ENCODE data around the gene CYP39A1. TPM values are rescaled to one million over a fixed set of nuclear protein-coding genes. Genes with fewer than 3 reads are reported as not detected.

The CYP39A1 gene
- total and polyA plus RNA-seq, 2 experiments from 2014 or later = 5.2 to 9.2 TPM

- no peak overlapping the region for H3K4me3 ChIP-seq
- TF ChIP-seq EZH2phosphoT487 (IDR thresholded peaks at IDR 0.05; ENCODE audit: low read depth, severe bottlenecking, unreplicated experiment) = no peak
- no peak for DNase-seq (ENCODE audit: low spot score)
- no peaks in the 10 kb centered on the region for H3K9me2 ChIP-seq (replicated peaks; ENCODE audit: insufficient read depth)
- H2AFZ ChIP-seq = no peak overlapping the region
- H3K9me3 ChIP-seq (ENCODE audit: low read depth) = no peaks in the 10 kb centered on the region
- no peaks in the 10 kb centered on the region for H3K36me3 ChIP-seq (replicated peaks; ENCODE audit: insufficient read depth, low read depth)
- no peaks in the 10 kb centered on the region for H3K27me3 ChIP-seq
- H3K79me2 ChIP-seq = no peaks in the 10 kb centered on the region
- no peaks in the 10 kb centered on the region for H4K20me1 ChIP-seq (ENCODE audit: insufficient read depth, poor library complexity, severe bottlenecking)
- H3K27ac ChIP-seq = no peak overlapping the region
- no peaks in the 10 kb centered on the region for H3K4me1 ChIP-seq (ENCODE audit: insufficient read depth)
- 68% methylated on average over 3 of the region's 3 CpGs for WGBS (ENCODE audit: low lambda C conversion rate, missing lambda C conversion rate)
- no peak overlapping the region for H3K4me2 ChIP-seq
Observed at GRCh38 chr6:46610862-46611553, 41.6 kb downstream of the CYP39A1 start.

GRCh38 chr6:46606338-46606737 lies 46.3 kb downstream of the CYP39A1 start:
- no peak overlapping the region for H2AFZ ChIP-seq
- H3K79me2 ChIP-seq = no peaks in the 10 kb centered on the region
- H3K27me3 ChIP-seq = no peaks in the 10 kb centered on the region
- H3K4me2 ChIP-seq = no peak overlapping the region
- no peaks in the 10 kb centered on the region for H4K20me1 ChIP-seq (ENCODE audit: insufficient read depth, poor library complexity, severe bottlenecking)
- no peaks in the 10 kb centered on the region for H3K36me3 ChIP-seq (replicated peaks; ENCODE audit: insufficient read depth, low read depth)
- no peak overlapping the region for H3K4me3 ChIP-seq
- H3K4me1 ChIP-seq (ENCODE audit: insufficient read depth) = no peaks in the 10 kb centered on the region
- H3K9me3 ChIP-seq (ENCODE audit: low read depth) = no peaks in the 10 kb centered on the region
- H3K9me2 ChIP-seq (replicated peaks; ENCODE audit: insufficient read depth) = no peaks in the 10 kb centered on the region
- no peak for DNase-seq (ENCODE audit: low spot score)
- TF ChIP-seq EZH2phosphoT487 (IDR thresholded peaks at IDR 0.05; ENCODE audit: low read depth, severe bottlenecking, unreplicated experiment) (no peak), CTCF (IDR thresholded peaks at IDR 0.05; ENCODE audit: poor library complexity) (no peak), EZH2 (IDR thresholded peaks at IDR 0.05; ENCODE audit: borderline replicate concordance) (no peak)
- WGBS (ENCODE audit: low lambda C conversion rate, missing lambda C conversion rate) = 87% methylated on average over 3 of the region's 3 CpGs
- H3K27ac ChIP-seq = no peak overlapping the region

- Histone ChIP-seq H3K79me2 (no peaks in the 10 kb centered on the region), H2AFZ (no peak overlapping the region), H3K27ac (no peak overlapping the region), H3K9me3 (ENCODE audit: low read depth) (no peaks in the 10 kb centered on the region), H3K36me3 (replicated peaks; ENCODE audit: insufficient read depth, low read depth) (no peaks in the 10 kb centered on the region), H3K27me3 (no peaks in the 10 kb centered on the region), H4K20me1 (ENCODE audit: insufficient read depth, poor library complexity, severe bottlenecking) (no peaks in the 10 kb centered on the region), H3K4me1 (ENCODE audit: insufficient read depth) (no peaks in the 10 kb centered on the region), H3K9me2 (replicated peaks; ENCODE audit: insufficient read depth) (no peaks in the 10 kb centered on the region), H3K4me3 (no peak overlapping the region), H3K4me2 (no peak overlapping the region)
- no peak for TF ChIP-seq EZH2 (IDR thresholded peaks at IDR 0.05; ENCODE audit: borderline replicate concordance)
- TF ChIP-seq EZH2phosphoT487 (IDR thresholded peaks at IDR 0.05; ENCODE audit: low read depth, severe bottlenecking, unreplicated experiment) = no peak
- no peak for DNase-seq (ENCODE audit: low spot score)
- 92% methylated on average over 3 of the region's 3 CpGs for WGBS (ENCODE audit: low lambda C conversion rate, missing lambda C conversion rate)
Observed at GRCh38 chr6:46605091-46605797, 47.4 kb downstream of the CYP39A1 start.

- Histone ChIP-seq H3K4me3 (no peak overlapping the region), H3K9me2 (replicated peaks; ENCODE audit: insufficient read depth) (no peaks in the 10 kb centered on the region), H3K27ac (no peak overlapping the region), H4K20me1 (ENCODE audit: insufficient read depth, poor library complexity, severe bottlenecking) (no peaks in the 10 kb centered on the region), H3K79me2 (no peaks in the 10 kb centered on the region), H2AFZ (no peak overlapping the region), H3K9me3 (ENCODE audit: low read depth) (no peaks in the 10 kb centered on the region), H3K4me1 (ENCODE audit: insufficient read depth) (no peaks in the 10 kb centered on the region), H3K36me3 (replicated peaks; ENCODE audit: insufficient read depth, low read depth) (no peaks in the 10 kb centered on the region), H3K27me3 (no peaks in the 10 kb centered on the region), H3K4me2 (no peak overlapping the region)
- no peak for TF ChIP-seq CTCF (IDR thresholded peaks at IDR 0.05; ENCODE audit: poor library complexity)
- no peak for TF ChIP-seq EZH2phosphoT487 (IDR thresholded peaks at IDR 0.05; ENCODE audit: low read depth, severe bottlenecking, unreplicated experiment)
- no peak for TF ChIP-seq EZH2 (IDR thresholded peaks at IDR 0.05; ENCODE audit: borderline replicate concordance)
- DNase-seq (ENCODE audit: low spot score) = no peak
- WGBS (ENCODE audit: low lambda C conversion rate, missing lambda C conversion rate) = 90% methylated on average over 3 of the region's 3 CpGs
Observed at GRCh38 chr6:46598215-46598614, 54.4 kb downstream of the CYP39A1 start.

All from hepatocyte (in vitro differentiated cells).